Measurements from ENCODE around the gene IFNW1. TPM values are rescaled to one million over a fixed set of nuclear protein-coding genes. Genes with fewer than 3 reads are reported as not detected.

The IFNW1 gene
- total RNA-seq, 2 donors from 2014 or later, result not detected

DNA sequence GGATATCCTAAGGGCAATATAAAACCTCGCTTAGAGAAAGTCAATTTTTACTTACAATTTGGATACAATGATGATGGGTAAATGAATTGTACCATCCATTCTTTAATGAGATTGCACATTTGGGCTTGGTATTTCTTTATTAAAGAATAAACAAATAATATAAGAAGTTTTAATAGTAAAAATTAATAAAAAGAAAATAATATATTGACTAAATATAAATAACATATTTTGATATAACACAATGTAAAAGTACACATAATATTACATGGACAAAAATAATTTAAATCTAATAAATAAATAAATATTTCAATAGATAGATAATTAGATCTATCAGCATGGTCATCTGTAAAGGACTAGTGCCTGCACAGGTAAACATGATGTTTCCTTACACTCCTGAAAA lies 23.9 kb upstream of the IFNW1 start:
- Histone ChIP-seq H3K4me1 (no peaks in the 10 kb centered on the region), H3K36me3 (no peaks in the 10 kb centered on the region), H3K4me3 (no peak overlapping the region), H3K27me3 (no peaks in the 10 kb centered on the region), H3K9ac (ENCODE audit: low read depth in 2 of 2, low read length in 2 of 2) (no peak overlapping the region), H3K27ac (no peak overlapping the region), H3K9me3 (no peaks in the 10 kb centered on the region)
- TF ChIP-seq, protein P1, sequence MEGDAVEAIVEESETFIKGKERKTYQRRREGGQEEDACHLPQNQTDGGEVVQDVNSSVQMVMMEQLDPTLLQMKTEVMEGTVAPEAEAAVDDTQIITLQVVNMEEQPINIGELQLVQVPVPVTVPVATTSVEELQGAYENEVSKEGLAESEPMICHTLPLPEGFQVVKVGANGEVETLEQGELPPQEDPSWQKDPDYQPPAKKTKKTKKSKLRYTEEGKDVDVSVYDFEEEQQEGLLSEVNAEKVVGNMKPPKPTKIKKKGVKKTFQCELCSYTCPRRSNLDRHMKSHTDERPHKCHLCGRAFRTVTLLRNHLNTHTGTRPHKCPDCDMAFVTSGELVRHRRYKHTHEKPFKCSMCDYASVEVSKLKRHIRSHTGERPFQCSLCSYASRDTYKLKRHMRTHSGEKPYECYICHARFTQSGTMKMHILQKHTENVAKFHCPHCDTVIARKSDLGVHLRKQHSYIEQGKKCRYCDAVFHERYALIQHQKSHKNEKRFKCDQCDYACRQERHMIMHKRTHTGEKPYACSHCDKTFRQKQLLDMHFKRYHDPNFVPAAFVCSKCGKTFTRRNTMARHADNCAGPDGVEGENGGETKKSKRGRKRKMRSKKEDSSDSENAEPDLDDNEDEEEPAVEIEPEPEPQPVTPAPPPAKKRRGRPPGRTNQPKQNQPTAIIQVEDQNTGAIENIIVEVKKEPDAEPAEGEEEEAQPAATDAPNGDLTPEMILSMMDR (IDR thresholded peaks at IDR 0.05), result no peak
- no peak for DNase-seq
- intact Hi-C loops (cut with DNase I), result no loop called here

DNA sequence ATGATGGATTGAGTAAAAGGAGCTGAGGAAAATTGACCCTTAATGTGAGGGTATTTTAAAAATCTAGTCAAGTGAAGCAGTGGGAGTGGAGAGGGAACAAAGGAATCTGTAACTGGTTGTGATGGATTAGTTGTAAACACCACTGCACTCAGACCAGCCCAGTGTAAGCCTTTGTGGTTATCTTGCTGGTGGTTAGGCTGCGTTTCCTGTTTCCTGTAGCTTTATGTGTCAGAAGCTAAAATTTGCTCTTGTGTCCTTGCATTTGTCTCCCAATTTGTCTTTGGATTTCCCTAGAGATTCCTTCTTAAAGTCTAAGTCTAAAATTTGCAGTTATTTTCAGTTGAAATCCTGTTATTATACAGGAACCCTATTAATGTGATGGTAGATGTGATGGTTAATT lies 18.5 kb upstream of the IFNW1 start:
- Histone ChIP-seq H3K27me3 (no peaks in the 10 kb centered on the region), H3K27ac (no peak overlapping the region), H3K4me1 (no peaks in the 10 kb centered on the region), H3K4me3 (no peak overlapping the region), H3K36me3 (no peaks in the 10 kb centered on the region), H3K9me3 (no peaks in the 10 kb centered on the region), H3K9ac (ENCODE audit: low read depth in 2 of 2, low read length in 2 of 2) (no peak overlapping the region)
- TF ChIP-seq, protein P1 (IDR thresholded peaks at IDR 0.05), result no peak
- intact Hi-C loops (cut with DNase I), result no loop called here
- no peak for DNase-seq

DNA sequence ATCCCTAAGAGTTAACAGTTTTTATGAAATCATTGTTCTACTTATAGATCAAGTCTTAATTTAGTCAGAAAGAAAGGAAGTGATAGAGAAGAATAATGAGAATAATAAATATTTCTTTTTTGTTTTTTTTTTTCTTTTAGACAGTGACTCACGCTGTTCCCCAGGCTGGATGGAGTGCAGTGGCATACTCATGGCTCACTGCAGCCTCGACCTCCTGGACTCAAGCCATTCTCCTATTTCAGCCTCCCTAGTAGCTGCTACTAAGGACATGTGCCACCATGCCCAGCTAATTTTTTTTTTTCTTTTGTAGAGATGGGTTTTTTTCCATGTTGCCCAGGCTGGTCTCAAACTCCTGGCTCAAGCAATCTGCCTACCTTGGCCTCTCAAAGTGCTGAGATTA lies 13.9 kb upstream of the IFNW1 start:
- Histone ChIP-seq H3K36me3 (no peaks in the 10 kb centered on the region), H3K27ac (no peak overlapping the region), H3K4me1 (no peaks in the 10 kb centered on the region), H3K9me3 (no peaks in the 10 kb centered on the region), H3K9ac (ENCODE audit: low read depth in 2 of 2, low read length in 2 of 2) (no peak overlapping the region), H3K4me3 (no peak overlapping the region), H3K27me3 (no peaks in the 10 kb centered on the region)
- no peak for DNase-seq
- intact Hi-C loops (cut with DNase I), result no loop called here
- TF ChIP-seq, protein P1 (IDR thresholded peaks at IDR 0.05), result no peak

DNA sequence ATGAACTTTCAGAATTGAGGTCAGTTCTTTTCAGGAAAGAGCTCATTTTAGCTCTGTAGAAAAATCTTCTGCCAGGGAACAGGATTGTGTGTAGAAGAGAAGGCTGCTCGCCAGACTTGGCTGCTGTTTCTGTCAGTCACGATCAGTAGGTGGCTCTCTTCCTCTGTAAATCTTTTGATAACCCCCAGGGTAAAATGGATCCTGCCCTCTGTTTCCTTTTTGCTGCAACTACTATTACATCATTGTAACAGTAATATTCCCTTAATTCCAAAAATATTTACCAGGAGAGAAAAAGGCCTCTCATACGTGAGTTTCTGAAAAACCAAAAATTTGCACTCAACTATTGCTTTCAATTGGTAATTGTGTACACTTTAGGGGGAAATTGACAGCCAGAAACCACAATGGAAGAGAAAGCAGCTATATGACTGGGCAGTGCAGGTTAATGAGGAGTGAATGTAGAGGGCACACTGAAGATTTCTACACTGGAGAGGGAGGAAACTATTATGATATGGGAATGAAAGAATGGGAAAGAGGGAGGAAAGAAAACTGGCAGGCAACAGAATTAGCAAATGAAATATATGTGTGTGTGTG lies 12.5 kb upstream of the IFNW1 start:
- H3K27me3 ChIP-seq, result no peaks in the 10 kb centered on the region
- no peaks in the 10 kb centered on the region for H3K9me3 ChIP-seq
- no peak for DNase-seq
- H3K36me3 ChIP-seq, result no peaks in the 10 kb centered on the region
- TF ChIP-seq, protein P1 (IDR thresholded peaks at IDR 0.05), result no peak
- H3K27ac ChIP-seq, result no peak overlapping the region
- no peaks in the 10 kb centered on the region for H3K4me1 ChIP-seq
- intact Hi-C loops (cut with DNase I), result no loop called here
- H3K4me3 ChIP-seq, result no peak overlapping the region
- no peak overlapping the region for H3K9ac ChIP-seq (ENCODE audit: low read depth in 2 of 2, low read length in 2 of 2)

GRCh38 chr9:21153336-21154017 lies 11.8 kb upstream of the IFNW1 start:
- Histone ChIP-seq H3K36me3 (no peaks in the 10 kb centered on the region), H3K9me3 (no peaks in the 10 kb centered on the region), H3K27me3 (no peaks in the 10 kb centered on the region), H3K4me3 (no peak overlapping the region), H3K9ac (ENCODE audit: low read depth in 2 of 2, low read length in 2 of 2) (no peak overlapping the region), H3K27ac (no peak overlapping the region), H3K4me1 (no peaks in the 10 kb centered on the region)
- intact Hi-C loops (cut with DNase I), result no loop called here
- DNase-seq, result no peak
- TF ChIP-seq, protein P1 (IDR thresholded peaks at IDR 0.05), result no peak
